PC-9 (cell line): Measurements from ENCODE around the gene HSBP1L1. TPM values are rescaled to one million over a fixed set of nuclear protein-coding genes. Genes with fewer than 3 reads are reported as not detected.

Experiments
- Bru-seq: library from RNA; stranded (reverse); fragments of 400-500 nt; gene quantifications from one replicate; lab custom pipeline; 2021; lab: Mats Ljungman, UMichigan
- BruChase-seq, 2 experiments: library from RNA; stranded (reverse); fragments of 400-500 nt; gene quantifications; one replicate each; lab custom pipeline; 2021; lab: Mats Ljungman, UMichigan
- BruUV-seq: library from RNA; stranded (reverse); fragments of 400-500 nt; replicated peaks from 2 replicates; lab custom pipeline; 2021; lab: Mats Ljungman, UMichigan
- CTCF ChIA-PET: fragments of 300-600 bp; sonication (Branson Sonifier 250); formaldehyde crosslinking; loops from one replicate; lab custom pipeline; 2022; ENCODE audit warnings: antibody characterized with exemption; lab: Charles Lee
- POLR2A ChIA-PET: fragments of 300-600 bp; sonication (Branson Sonifier 250); formaldehyde crosslinking; loops from one replicate; lab custom pipeline; 2022; ENCODE audit warnings: antibody characterized with exemption; ENCODE audit not compliant: unreplicated experiment; lab: Charles Lee
- DNase-seq, 2 experiments: peaks; one replicate each; pipeline versions ENCODE4 v3.0.0 to v3.0.0-alpha.2; 2015 to 2022; ENCODE audit warnings: mixed read lengths in 1 of 2
- H2AFZ ChIP-seq: fragments of 200-600 bp; sonication (generic); 2 replicates; pipeline ENCODE4 v1.8.1; 2017; ENCODE audit warnings: antibody characterized with exemption
- H3F3A ChIP-seq: fragments of 200-600 bp; sonication (generic); 2 replicates; pipeline ENCODE4 v1.8.1; 2017; ENCODE audit warnings: antibody characterized with exemption, mild to moderate bottlenecking, low read depth; ENCODE audit not compliant: insufficient read depth
- H3K27ac ChIP-seq: fragments of 200-600 bp; sonication (generic); 2 replicates; pipeline ENCODE4 v1.6.1; 2016; ENCODE audit warnings: mixed run types
- H3K27me3 ChIP-seq: fragments of 200-600 bp; sonication (generic); 2 replicates; pipeline ENCODE4 v1.6.1; 2016; ENCODE audit warnings: low read depth, mixed run types; ENCODE audit not compliant: insufficient read depth
- H3K36me3 ChIP-seq: fragments of 200-600 bp; sonication (generic); 2 replicates; pipeline ENCODE4 v1.6.1; 2016; ENCODE audit warnings: low read depth, mixed run types
- H3K4me1 ChIP-seq: fragments of 200-600 bp; sonication (generic); replicated peaks from 2 replicates; pipeline ENCODE4 v1.6.1; 2016; ENCODE audit warnings: mixed run types; ENCODE audit not compliant: insufficient read depth
- H3K4me2 ChIP-seq: fragments of 200-600 bp; sonication (generic); 2 replicates; pipeline ENCODE4 v1.6.1; 2017; ENCODE audit warnings: mixed run types
- H3K4me3 ChIP-seq: fragments of 200-600 bp; sonication (generic); 2 replicates; pipeline ENCODE4 v1.6.1; 2016; ENCODE audit warnings: mixed run types
- H3K79me2 ChIP-seq: fragments of 200-600 bp; sonication (generic); 2 replicates; pipeline ENCODE4 v1.6.1; 2017; ENCODE audit warnings: low read depth, mixed run types
- H3K9me2 ChIP-seq: fragments of 200-600 bp; sonication (generic); 2 replicates; pipeline ENCODE4 v1.8.1; 2017; ENCODE audit warnings: mild to moderate bottlenecking; ENCODE audit not compliant: insufficient read depth
- H3K9me3 ChIP-seq: fragments of 200-600 bp; sonication (generic); 2 replicates; pipeline ENCODE4 v1.8.1; 2016; ENCODE audit warnings: low read depth; ENCODE audit not compliant: insufficient read depth
- H4K20me1 ChIP-seq: fragments of 200-600 bp; sonication (generic); 2 replicates; pipeline ENCODE4 v1.8.1; 2017; ENCODE audit not compliant: insufficient read depth
- CTCF ChIP-seq: fragments of 200-600 bp; sonication (generic); conservative IDR thresholded peaks from 2 replicates; pipeline ENCODE4 v1.6.1; 2017; ENCODE audit warnings: mixed run types, antibody characterized with exemption, mild to moderate bottlenecking, moderate library complexity
- EZH2 ChIP-seq: fragments of 200-600 bp; sonication (generic); IDR thresholded peaks from 2 replicates; pipeline ENCODE4 v1.8.0; 2017; ENCODE audit warnings: antibody characterized with exemption, low read depth
- intact Hi-C: fragments of 100-400 bp; cut with micrococcal nuclease; formaldehyde crosslinking; loops from one replicate; pipeline ENCODE4 v1.10.0; 2022; ENCODE audit not compliant: unreplicated experiment
- long read RNA-seq: library from polyadenylated mRNA; stranded (forward); transcript quantifications from one replicate; pipeline ENCODE4 v2.0.0, GENCODE V29; 2022
- total RNA-seq: library from RNA; stranded (reverse); gene quantifications from 2 replicates; pipeline ENCODE4 v1.2.3, GENCODE V29; 2021

The HSBP1L1 gene
- 32.6 and 41.5 TPM in 2 replicates for total RNA-seq
- percentile 74 among the genes with signal in this experiment for Bru-seq, nascent RNA
- BruChase-seq, experiment 1, labeled RNA remaining after a 2-hour chase, result percentile 83 among the genes with signal in this experiment
- percentile 85 among the genes with signal in this experiment for BruChase-seq, experiment 2, labeled RNA remaining after a 6-hour chase
- long read RNA-seq, transcript HSBP1L1-201 (4 exons, 771 nt), result major isoform, 26 of 36 reads
- long read RNA-seq, partial matches to known transcripts, result 0 of 36 reads
- long read RNA-seq, other reads (novel, unspliced or antisense), result 5 of 36 reads

- ChIA-PET POLR2A (no interaction called here), CTCF (no interaction called here)
- Histone ChIP-seq H3K27ac (peak within 1 kb of the TSS; percentile 84), H3K9me2 (no peaks in the 10 kb centered on the region), H4K20me1 (peaks cover 13% of the 10 kb centered on the region), H3K79me2 (peaks cover 41% of the 10 kb centered on the region), H3K4me2 (peak within 1 kb of the TSS; percentile 95), H3K27me3 (no peaks in the 10 kb centered on the region), H3K36me3 (peaks cover 4% of the 10 kb centered on the region; the same call in 1 of the 2 replicates), H3K9me3 (no peaks in the 10 kb centered on the region), H3K4me1 (peaks cover 45% of the 10 kb centered on the region), H2AFZ (peak within 1 kb of the TSS; percentile 79), H3F3A (peaks cover 44% of the 10 kb centered on the region), H3K4me3 (peak within 1 kb of the TSS; percentile 72)
- intact Hi-C loops, result loop anchor here (2.0 to 5.0 kb wide), 2 partner anchors 172 to 284 kb away; no protein-coding TSS in a partner anchor
- TF ChIP-seq CTCF, result no peak; the same call in 1 of the 2 replicates
- TF ChIP-seq EZH2, result no peak
- peak; percentile 67 to 78 for DNase-seq
- no TSS peak for BruUV-seq
Measured at GRCh38 chr18:79964330-79965118, at the start of gene HSBP1L1. TSS of gene HSBP1L1 (plus strand) at chr18:79964643. CDS start at chr18:79964736, 93 bp downstream.

GRCh38 chr18:79915161-79916127, 49.0 kb upstream of the HSBP1L1 start:
- Histone ChIP-seq H3F3A (no peaks in the 10 kb centered on the region), H3K27ac (no peak overlapping the region), H3K9me2 (no peaks in the 10 kb centered on the region), H3K9me3 (no peaks in the 10 kb centered on the region), H2AFZ (no peak overlapping the region), H3K4me2 (no peak overlapping the region), H3K27me3 (no peaks in the 10 kb centered on the region), H3K4me1 (no peaks in the 10 kb centered on the region), H3K36me3 (no peaks in the 10 kb centered on the region), H3K79me2 (no peaks in the 10 kb centered on the region), H3K4me3 (no peak overlapping the region), H4K20me1 (no peaks in the 10 kb centered on the region)
- ChIA-PET POLR2A (no interaction called here), CTCF (no interaction called here)
- DNase-seq, result no peak
- BruUV-seq, result no TSS peak
- intact Hi-C loops, result no loop called here
- TF ChIP-seq EZH2 (no peak), CTCF (no peak)

- Histone ChIP-seq H3K9me3 (no peaks in the 10 kb centered on the region), H3K9me2 (no peaks in the 10 kb centered on the region), H3K4me1 (no peaks in the 10 kb centered on the region), H3K4me2 (no peak overlapping the region), H3K4me3 (no peak overlapping the region), H3K27me3 (no peaks in the 10 kb centered on the region), H4K20me1 (no peaks in the 10 kb centered on the region), H3K79me2 (no peaks in the 10 kb centered on the region), H2AFZ (no peak overlapping the region), H3F3A (no peaks in the 10 kb centered on the region), H3K36me3 (no peaks in the 10 kb centered on the region), H3K27ac (no peak overlapping the region)
- ChIA-PET POLR2A (no interaction called here), CTCF (no interaction called here)
- BruUV-seq, result no TSS peak
- no peak for DNase-seq
- intact Hi-C loops, result no loop called here
- no peak for TF ChIP-seq CTCF
- TF ChIP-seq EZH2, result no peak
Measured at GRCh38 chr18:79916128-79916494, 48.3 kb upstream of the HSBP1L1 start.
